ENCODE results near the gene CYP11A1.
A peak's percentile ranks its signal among the peaks of the same experiment; 100 is the strongest.
"Not testable (repeated sequence)": the region's sequence is repeated elsewhere in the genome, so short reads cannot be mapped to it uniquely, and the experiment has no call there.

Gene CYP11A1

DNA sequence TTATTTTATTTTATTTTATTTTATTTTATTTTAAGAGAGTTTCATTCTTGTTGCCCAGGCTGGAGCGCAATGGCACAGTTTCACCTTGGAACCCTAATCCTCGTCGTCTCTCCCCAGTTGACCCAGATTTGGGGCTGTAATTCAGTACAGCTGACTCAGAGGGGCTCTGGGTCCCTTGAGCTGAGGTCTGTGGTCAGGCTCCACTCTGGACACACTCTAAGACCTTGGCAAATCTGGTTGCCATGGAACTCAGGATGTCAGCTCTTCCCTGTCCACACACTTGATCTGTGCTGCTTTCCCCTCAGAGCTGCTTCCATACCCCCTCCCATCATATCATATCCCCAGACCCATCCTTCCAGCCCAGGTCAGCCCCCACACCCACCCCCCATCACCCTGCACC lies 675 bp upstream of the CYP11A1 start:
- no peak for TF ChIP-seq CTCF (IDR thresholded peaks at IDR 0.05)
- H3K9me3 ChIP-seq, result no peaks in the 10 kb centered on the region
- H3K36me3 ChIP-seq, result no peaks in the 10 kb centered on the region
- H3K27ac ChIP-seq, result no peak overlapping the region
- H3K4me3 ChIP-seq (ENCODE audit: low read depth in 1 of 2, low read length in 1 of 2), result no peak overlapping the region
- peaks cover 100% of the 10 kb centered on the region for H3K27me3 ChIP-seq
- peaks cover 0 to 6% of the 10 kb centered on the region in 2 experiments for H3K4me1 ChIP-seq (ENCODE audit: control insufficient read depth in 1 of 2, insufficient read depth in 1 of 2, low read depth in 1 of 2, low read length in 1 of 2)

- peaks cover 98% of the 10 kb centered on the region for H3K27me3 ChIP-seq
- peak overlapping the region in 1 of 2 experiments; percentile 1 for H3K4me3 ChIP-seq (ENCODE audit: low read depth in 1 of 2, low read length in 1 of 2)
These were observed 1.6 kb downstream of the CYP11A1 start for GRCh38 chr15:74365598-74366445.

DNA sequence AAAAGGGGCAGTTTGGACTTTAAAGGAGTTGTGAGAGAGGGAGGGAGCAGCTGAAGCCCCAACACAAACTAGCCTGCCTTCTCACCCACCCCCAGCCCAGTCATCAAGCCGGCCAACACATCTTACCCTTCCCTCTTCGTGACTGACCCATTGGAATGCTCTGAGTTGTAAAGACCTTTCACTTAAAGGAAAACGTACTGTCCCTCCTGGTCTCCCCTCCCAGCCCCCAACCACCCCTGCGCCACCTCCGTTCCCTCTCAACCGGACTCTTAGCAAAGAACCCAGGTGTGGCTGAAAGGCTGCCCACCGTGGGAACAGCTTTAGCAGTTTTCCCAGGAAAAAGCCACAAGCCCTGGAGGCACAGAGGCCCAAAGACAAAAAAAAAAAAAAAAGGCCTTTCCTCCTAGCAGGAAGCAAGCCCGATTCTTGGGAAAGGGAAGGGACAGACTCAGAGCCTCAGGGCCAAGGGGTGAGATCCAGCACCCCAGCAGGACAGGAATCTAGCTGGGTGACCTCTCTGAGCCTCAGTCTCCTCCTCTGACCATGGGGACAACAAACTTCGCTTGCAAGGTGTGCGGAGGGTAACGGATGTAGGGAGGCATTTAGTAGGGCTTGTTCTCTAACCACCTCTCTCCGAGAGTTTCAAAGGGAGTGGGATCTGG lies 2.4 kb downstream of the CYP11A1 start:
- H3K9me3 ChIP-seq, result no peaks in the 10 kb centered on the region
- no peak overlapping the region for H3K4me3 ChIP-seq (ENCODE audit: low read depth in 1 of 2, low read length in 1 of 2)
- no peak overlapping the region for H3K27ac ChIP-seq
- no peak for TF ChIP-seq CTCF (IDR thresholded peaks at IDR 0.05)
- no peaks in the 10 kb centered on the region for H3K36me3 ChIP-seq
- peaks cover 0 to 6% of the 10 kb centered on the region in 2 experiments for H3K4me1 ChIP-seq (ENCODE audit: control insufficient read depth in 1 of 2, insufficient read depth in 1 of 2, low read depth in 1 of 2, low read length in 1 of 2)
- peaks cover 95% of the 10 kb centered on the region for H3K27me3 ChIP-seq

More at GRCh38 chr15:74365598-74366445, 1.6 kb downstream of the CYP11A1 start:
- Histone ChIP-seq H3K9me3 (no peaks in the 10 kb centered on the region), H3K27ac (no peak overlapping the region), H3K36me3 (no peaks in the 10 kb centered on the region), H3K4me1 (ENCODE audit: control insufficient read depth in 1 of 2, insufficient read depth in 1 of 2, low read depth in 1 of 2, low read length in 1 of 2) (peaks cover 0 to 6% of the 10 kb centered on the region in 2 experiments)
- TF ChIP-seq CTCF (IDR thresholded peaks at IDR 0.05), result no peak

DNA sequence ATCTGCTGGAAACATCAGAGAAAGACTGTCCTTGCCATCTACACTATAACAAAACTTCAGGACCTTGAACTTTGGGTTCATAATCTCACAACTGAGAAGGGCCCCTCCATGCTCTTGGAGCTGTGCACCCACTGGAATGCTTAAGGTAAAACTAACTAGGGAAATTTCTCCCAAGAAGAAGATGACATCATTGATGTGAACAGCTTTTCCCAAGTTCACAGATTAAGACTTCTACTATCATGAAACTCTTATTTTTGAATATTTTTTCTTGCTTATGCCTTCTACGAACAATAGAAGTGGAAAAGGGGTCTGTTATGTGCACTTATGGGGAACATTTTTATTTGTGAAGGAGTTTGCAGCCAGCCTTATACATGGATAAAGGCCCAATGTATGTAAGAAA lies 5.0 kb downstream of the CYP11A1 start:
- H3K4me1 ChIP-seq (ENCODE audit: control insufficient read depth in 1 of 2, insufficient read depth in 1 of 2, low read depth in 1 of 2, low read length in 1 of 2), result peaks cover 0 to 6% of the 10 kb centered on the region in 2 experiments
- peaks cover 91% of the 10 kb centered on the region for H3K27me3 ChIP-seq
- no peak for TF ChIP-seq CTCF (IDR thresholded peaks at IDR 0.05)

DNA sequence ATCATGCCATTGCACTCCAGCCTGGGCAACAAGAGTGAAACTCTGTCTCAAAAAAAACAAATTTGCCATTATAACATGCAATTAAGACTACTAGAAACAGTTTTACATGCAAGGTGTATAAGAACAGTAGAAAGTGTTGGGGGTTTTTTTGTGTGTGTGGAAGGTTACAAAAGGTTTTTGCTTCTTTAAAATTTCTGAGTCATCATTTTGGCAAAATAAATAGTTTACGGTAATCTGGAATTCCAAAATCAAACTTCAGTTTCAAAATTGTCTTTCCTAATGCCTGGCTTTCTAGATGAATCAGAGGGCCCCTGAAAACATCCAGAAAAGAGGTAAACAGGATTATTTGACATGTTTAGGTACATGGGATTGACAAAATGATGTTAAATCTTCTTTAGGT lies 6.6 kb downstream of the CYP11A1 start:
- H3K27me3 ChIP-seq, result peaks cover 86% of the 10 kb centered on the region
- not testable (repeated sequence) for H3K27ac ChIP-seq; H3K4me3 ChIP-seq (ENCODE audit: low read depth in 1 of 2, low read length in 1 of 2); H3K9me3 ChIP-seq; H3K36me3 ChIP-seq; H3K4me1 ChIP-seq (ENCODE audit: control insufficient read depth in 1 of 2, insufficient read depth in 1 of 2, low read depth in 1 of 2, low read length in 1 of 2)

More for the DNA sequence above, 5.0 kb downstream of the CYP11A1 start:
- H3K27ac ChIP-seq, result no peak overlapping the region
- no peak overlapping the region for H3K4me3 ChIP-seq (ENCODE audit: low read depth in 1 of 2, low read length in 1 of 2)
- no peaks in the 10 kb centered on the region for H3K9me3 ChIP-seq
- no peaks in the 10 kb centered on the region for H3K36me3 ChIP-seq

- H3K4me1 ChIP-seq (ENCODE audit: control insufficient read depth in 1 of 2, insufficient read depth in 1 of 2, low read depth in 1 of 2, low read length in 1 of 2); H3K9me3 ChIP-seq; H3K27ac ChIP-seq; H3K36me3 ChIP-seq; H3K4me3 ChIP-seq (ENCODE audit: low read depth in 1 of 2, low read length in 1 of 2): not testable (repeated sequence)
- H3K27me3 ChIP-seq, result peaks cover 84% of the 10 kb centered on the region
These were observed 8.1 kb downstream of the CYP11A1 start for GRCh38 chr15:74359376-74359775.

DNA sequence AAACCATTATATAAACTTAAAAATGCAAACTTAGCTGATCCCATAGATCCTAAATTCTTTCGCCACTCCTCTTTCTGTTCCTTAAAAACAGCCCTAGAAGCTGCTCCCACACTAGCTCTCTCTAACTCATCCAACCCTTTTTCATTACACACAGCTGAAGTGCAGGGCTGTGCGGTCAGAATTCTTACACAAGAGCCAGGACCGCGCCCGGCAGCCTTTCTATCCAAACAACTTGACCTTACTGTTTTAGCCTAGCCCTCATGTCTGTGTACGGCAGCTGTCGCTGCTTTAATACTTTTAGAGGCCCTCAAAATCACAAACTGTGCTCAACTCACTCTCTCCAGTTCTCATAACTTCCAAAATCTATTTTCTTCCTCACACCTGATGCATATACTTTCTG lies 9.9 kb downstream of the CYP11A1 start:
- H3K4me3 ChIP-seq (ENCODE audit: low read depth in 1 of 2, low read length in 1 of 2); H3K36me3 ChIP-seq; H3K27ac ChIP-seq; H3K4me1 ChIP-seq (ENCODE audit: control insufficient read depth in 1 of 2, insufficient read depth in 1 of 2, low read depth in 1 of 2, low read length in 1 of 2); H3K9me3 ChIP-seq: not testable (repeated sequence)
- H3K27me3 ChIP-seq, result peaks cover 83% of the 10 kb centered on the region

DNA sequence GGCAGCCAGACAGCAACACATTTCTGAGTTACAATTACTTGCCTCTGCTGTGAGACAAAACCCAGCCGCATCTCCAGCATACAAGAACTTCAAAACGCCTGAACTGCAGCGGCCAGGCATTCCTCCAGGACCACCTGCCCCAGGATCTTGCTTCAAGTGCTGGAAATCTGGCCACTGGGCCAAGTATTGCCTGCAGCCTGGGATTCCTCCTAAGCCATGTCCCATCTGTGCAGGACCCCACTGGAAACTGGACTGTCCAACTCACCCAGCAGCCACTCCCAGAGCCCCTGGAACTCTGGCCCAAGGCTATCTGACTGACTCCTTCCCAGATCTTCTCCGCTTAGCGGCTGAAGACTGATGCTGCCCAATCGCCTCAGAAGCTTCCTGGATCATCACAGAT lies 11.4 kb downstream of the CYP11A1 start:
- H3K4me3 ChIP-seq (ENCODE audit: low read depth in 1 of 2, low read length in 1 of 2); H3K27ac ChIP-seq; H3K9me3 ChIP-seq; H3K36me3 ChIP-seq; H3K4me1 ChIP-seq (ENCODE audit: control insufficient read depth in 1 of 2, insufficient read depth in 1 of 2, low read depth in 1 of 2, low read length in 1 of 2): not testable (repeated sequence)
- H3K27me3 ChIP-seq, result peaks cover 81% of the 10 kb centered on the region

DNA sequence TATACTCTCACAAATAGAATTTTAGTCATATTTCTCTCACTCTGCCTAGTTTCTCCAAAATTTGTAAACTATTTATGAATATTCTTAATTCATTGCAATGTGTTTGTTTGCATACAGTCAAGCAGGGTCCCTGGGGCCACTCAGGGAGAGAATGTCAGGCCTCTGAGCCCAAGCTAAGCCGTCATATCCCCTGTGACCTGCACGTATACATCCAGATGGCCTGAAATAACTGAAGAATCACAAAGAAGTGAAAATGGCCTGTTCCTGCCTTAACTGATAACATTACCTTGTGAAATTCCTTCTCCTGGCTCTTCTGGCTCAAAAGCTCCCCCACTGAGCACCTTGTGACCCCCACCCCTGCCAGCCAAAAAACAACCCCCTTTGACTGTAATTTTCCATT lies 13.5 kb downstream of the CYP11A1 start:
- H3K27me3 ChIP-seq, result peaks cover 67% of the 10 kb centered on the region
- H3K36me3 ChIP-seq; H3K4me1 ChIP-seq (ENCODE audit: control insufficient read depth in 1 of 2, insufficient read depth in 1 of 2, low read depth in 1 of 2, low read length in 1 of 2); H3K9me3 ChIP-seq; H3K27ac ChIP-seq; H3K4me3 ChIP-seq (ENCODE audit: low read depth in 1 of 2, low read length in 1 of 2): not testable (repeated sequence)
